Raji (cell line): ENCODE measurements around the gene ESRRG.

Source experiments
- POLR2A ChIP-seq: IDR thresholded peaks from 2 replicates; pipeline ENCODE4 v1.6.1; 2011; ENCODE audit warnings: low read depth, low read length, control low read depth; ENCODE audit not compliant: insufficient read depth

The ESRRG gene

GRCh38 chr1:216723274-216723780 lies at the start of gene ESRRG:
ESRRG (minus strand) TSS chr1:216723429; CDS start chr1:216723299, 130 bp downstream.
- no peak for TF ChIP-seq POLR2A

GRCh38 chr1:216771922-216772321 lies 48.7 kb upstream of the ESRRG start:
- no peak for TF ChIP-seq POLR2A

- TF ChIP-seq POLR2A, result no peak
Observed at GRCh38 chr1:216766633-216767327, 43.6 kb upstream of the ESRRG start.

GRCh38 chr1:216765346-216766300 lies 42.4 kb upstream of the ESRRG start:
- no peak for TF ChIP-seq POLR2A

- TF ChIP-seq POLR2A, result no peak
Observed at GRCh38 chr1:216758161-216758560, 34.9 kb upstream of the ESRRG start.

- TF ChIP-seq POLR2A, result no peak
Observed at GRCh38 chr1:216757110-216757509, 33.9 kb upstream of the ESRRG start.

GRCh38 chr1:216750961-216751360 lies 27.7 kb upstream of the ESRRG start:
- TF ChIP-seq POLR2A, result no peak

GRCh38 chr1:216750031-216750627 lies 26.9 kb upstream of the ESRRG start:
- no peak for TF ChIP-seq POLR2A

- TF ChIP-seq POLR2A, result no peak
Observed at GRCh38 chr1:216749232-216749631, 26.0 kb upstream of the ESRRG start.

- TF ChIP-seq POLR2A, result no peak
Observed at GRCh38 chr1:216742625-216743024, 19.4 kb upstream of the ESRRG start.

GRCh38 chr1:216740331-216740730 lies 17.1 kb upstream of the ESRRG start:
- TF ChIP-seq POLR2A, result no peak

GRCh38 chr1:216739793-216740192 lies 16.6 kb upstream of the ESRRG start:
- no peak for TF ChIP-seq POLR2A

- TF ChIP-seq POLR2A, result no peak
Observed at GRCh38 chr1:216732121-216732520, 8.9 kb upstream of the ESRRG start.

GRCh38 chr1:216731562-216731961 lies 8.3 kb upstream of the ESRRG start:
- TF ChIP-seq POLR2A, result no peak

GRCh38 chr1:216726435-216726834 lies 3.2 kb upstream of the ESRRG start:
- no peak for TF ChIP-seq POLR2A
